Prostate gland (tissue), 2 donors: ENCODE results near the gene HSF2BP. TPM values are rescaled to one million over a fixed set of nuclear protein-coding genes. Genes with fewer than 3 reads are reported as not detected.

Experiments
- DNase-seq: peaks from one replicate; pipeline ENCODE4 v3.0.0-alpha.2; 2019; ENCODE audit warnings: low spot score
- H3K27ac ChIP-seq, 2 donors: fragments of 200-600 bp; sonication (generic); 2 replicates each; pipeline ENCODE4 v1.5.1; 2017 to 2019
- H3K27me3 ChIP-seq: fragments of 200-600 bp; sonication (generic); replicated peaks from 2 replicates; pipeline ENCODE4 v1.5.1; 2019; ENCODE audit not compliant: insufficient read depth
- H3K36me3 ChIP-seq, 2 donors: fragments of 200-600 bp; sonication (generic); 1 replicate in 1 of 2; 2 replicates in 1 of 2; pipeline versions ENCODE4 v1.5.1 to v1.8.1; 2017 to 2019
- H3K4me1 ChIP-seq: fragments of 200-600 bp; sonication (generic); replicated peaks from 2 replicates; pipeline ENCODE4 v1.5.1; 2019
- H3K4me3 ChIP-seq, 2 donors: fragments of 200-600 bp; sonication (generic); 2 replicates each; pipeline ENCODE4 v1.5.1; 2017 to 2019
- H3K9me3 ChIP-seq: fragments of 200-600 bp; sonication (generic); 2 replicates; pipeline ENCODE4 v1.5.1; 2017
- CTCF ChIP-seq, 4 experiments: fragments of 200-600 bp in 2 of 4; fragments of 450-650 bp in 2 of 4; sonication (generic) in 2 of 4; IDR thresholded peaks; 1 replicate in 3 of 4; 2 replicates in 1 of 4; pipeline ENCODE4 v1.5.1; 2016 to 2019; ENCODE audit warnings: antibody characterized with exemption in 4 of 4, mild to moderate bottlenecking in 2 of 4, moderate library complexity in 2 of 4
- POLR2A ChIP-seq: fragments of 450-650 bp; IDR thresholded peaks from one replicate; pipeline ENCODE4 v1.6.1; 2016; ENCODE audit warnings: antibody characterized with exemption, mild to moderate bottlenecking
- POLR2AphosphoS5 ChIP-seq: sonication (generic); formaldehyde crosslinking; IDR thresholded peaks from one replicate; pipeline ENCODE4 v1.6.1; 2017; ENCODE audit warnings: antibody characterized with exemption
- WGBS: methylation state at CpG from one replicate; pipeline ENCODE4 v1.1.5; 2018; 5-methylcytosine and 5-hydroxymethylcytosine counted together
- intact Hi-C: fragments of 100-400 bp; cut with DNase I; formaldehyde crosslinking; loops from one replicate; pipeline ENCODE4 v1.14.2; 2022
- total RNA-seq, 2 donors: library from RNA; depleted of rRNA; stranded (reverse); fragments of >200 nt; gene quantifications; one replicate each; pipeline ENCODE4 v1.1.0, GENCODE V29; 2016

Gene HSF2BP
- total RNA-seq, 2 donors from 2014 or later = 3.2 to 7.0 TPM

- Histone ChIP-seq H3K27ac (peak overlapping the region; percentile 46 to 67), H3K36me3 (no peaks in the 10 kb centered on the region), H3K9me3 (no peaks in the 10 kb centered on the region), H3K4me3 (no peak overlapping the region), H3K27me3 (no peaks in the 10 kb centered on the region), H3K4me1 (no peaks in the 10 kb centered on the region)
- peak; percentile 64 for DNase-seq
- TF ChIP-seq CTCF (IDR thresholded peaks at IDR 0.05) (peak; percentile 11 to 76 (median 54)), POLR2AphosphoS5 (peak; percentile 64), POLR2A (no peak)
- WGBS = 36% methylated on average over 12 of the region's 12 CpGs
- intact Hi-C loops = no loop called here
Observed at GRCh38 chr21:43645136-43645891, 14.0 kb downstream of the HSF2BP start.

GRCh38 chr21:43644609-43645008 lies 14.7 kb downstream of the HSF2BP start:
- H3K4me1 ChIP-seq = no peaks in the 10 kb centered on the region
- intact Hi-C loops = no loop called here
- WGBS = 83% methylated on average over 6 of the region's 6 CpGs

GRCh38 chr21:43644071-43644470 lies 15.2 kb downstream of the HSF2BP start:
- no peak for TF ChIP-seq POLR2AphosphoS5
- WGBS = 88% methylated on average over 4 of the region's 4 CpGs
- no peaks in the 10 kb centered on the region for H3K4me1 ChIP-seq
- intact Hi-C loops = no loop called here
- DNase-seq = no peak
- no peaks in the 10 kb centered on the region for H3K36me3 ChIP-seq
- H3K27me3 ChIP-seq = no peaks in the 10 kb centered on the region
- H3K27ac ChIP-seq = no peak overlapping the region
- H3K4me3 ChIP-seq = no peak overlapping the region
- no peaks in the 10 kb centered on the region for H3K9me3 ChIP-seq

More at GRCh38 chr21:43644609-43645008, 14.7 kb downstream of the HSF2BP start:
- Histone ChIP-seq H3K36me3 (no peaks in the 10 kb centered on the region), H3K4me3 (no peak overlapping the region), H3K27me3 (no peaks in the 10 kb centered on the region), H3K9me3 (no peaks in the 10 kb centered on the region), H3K27ac (no peak overlapping the region)
- TF ChIP-seq POLR2AphosphoS5 (no peak), CTCF (IDR thresholded peaks at IDR 0.05) (no peak), POLR2A (no peak)
- DNase-seq = no peak

- Histone ChIP-seq H3K27ac (no peak overlapping the region), H3K4me1 (no peaks in the 10 kb centered on the region), H3K36me3 (no peaks in the 10 kb centered on the region), H3K9me3 (no peaks in the 10 kb centered on the region), H3K27me3 (no peaks in the 10 kb centered on the region), H3K4me3 (no peak overlapping the region)
- TF ChIP-seq POLR2AphosphoS5 = no peak
- no peak for TF ChIP-seq CTCF (IDR thresholded peaks at IDR 0.05)
- TF ChIP-seq POLR2A = no peak
- no peak for DNase-seq
- intact Hi-C loops = no loop called here
- 89% methylated on average over 4 of the region's 4 CpGs for WGBS
Observed at GRCh38 chr21:43643193-43643592, 16.1 kb downstream of the HSF2BP start.

- intact Hi-C loops = no loop called here
- 71% methylated on average over 3 of the region's 3 CpGs for whole genome bisulfite sequencing
- Histone ChIP-seq H3K27ac (no peak overlapping the region), H3K9me3 (no peaks in the 10 kb centered on the region), H3K36me3 (no peaks in the 10 kb centered on the region), H3K27me3 (no peaks in the 10 kb centered on the region), H3K4me1 (no peaks in the 10 kb centered on the region), H3K4me3 (no peak overlapping the region)
- DNase-seq = no peak
- TF ChIP-seq CTCF (IDR thresholded peaks at IDR 0.05) = peak in 2 of 4 experiments; percentile 8 to 29
- TF ChIP-seq POLR2AphosphoS5 = no peak
- TF ChIP-seq POLR2A = no peak
Observed at GRCh38 chr21:43640400-43640799, 18.9 kb downstream of the HSF2BP start.
